Body of pancreas (tissue), 4 donors: ENCODE data around the gene COMMD9. TPM values are rescaled to one million over a fixed set of nuclear protein-coding genes. Genes with fewer than 3 reads are reported as not detected.

Experiments used
- ATAC-seq: fragments of 150-250 bp; one replicate; pipeline ENCODE4 v1.9.1; 2016
- DNase-seq, 4 donors: peaks; one replicate each; pipeline ENCODE4 v3.0.0-alpha.2; 2019
- H3K27ac ChIP-seq, 4 donors: fragments of 200-600 bp; sonication (generic); 1 replicate in 3 of 4; 2 replicates in 1 of 4; pipeline versions ENCODE4 v1.5.1 to v1.6.1; 2016 to 2019; ENCODE audit warnings: mild to moderate bottlenecking in 1 of 4, mixed read lengths in 1 of 4, moderate library complexity in 1 of 4
- H3K27me3 ChIP-seq, 2 donors: fragments of 200-600 bp; sonication (generic); one replicate each; pipeline ENCODE4 v1.6.0; 2016; ENCODE audit warnings: mild to moderate bottlenecking in 1 of 2
- H3K36me3 ChIP-seq, 2 donors: fragments of 200-600 bp; sonication (generic); replicated peaks in 1 of 2; 2 replicates each; pipeline ENCODE4 v1.5.1; 2016; ENCODE audit warnings: low read depth in 2 of 2; ENCODE audit not compliant: insufficient read depth in 1 of 2
- H3K4me1 ChIP-seq: fragments of 200-600 bp; sonication (generic); one replicate; pipeline ENCODE4 v1.6.0; 2016
- H3K4me3 ChIP-seq, 2 donors: fragments of 200-600 bp; sonication (generic); 1 replicate in 1 of 2; 2 replicates in 1 of 2; pipeline ENCODE4 v1.5.1; 2016 to 2019
- H3K9me3 ChIP-seq, 3 donors: fragments of 200-600 bp; sonication (generic); 1 replicate in 2 of 3; 2 replicates in 1 of 3; pipeline ENCODE4 v1.5.1; 2016
- CTCF ChIP-seq, 7 experiments: fragments of 450-650 bp in 4 of 7; fragments of 200-600 bp in 3 of 7; sonication (generic) in 3 of 7; IDR thresholded peaks; one replicate each; pipeline ENCODE4 v1.5.1; 2016 to 2019; ENCODE audit warnings: antibody characterized with exemption in 7 of 7
- POLR2A ChIP-seq, 3 donors: fragments of 450-650 bp; IDR thresholded peaks; one replicate each; pipeline ENCODE4 v1.6.1; 2016; ENCODE audit warnings: antibody characterized with exemption in 3 of 3, mild to moderate bottlenecking in 2 of 3
- WGBS, 2 donors: methylation state at CpG; one replicate each; pipeline ENCODE4 v1.1.5; 2017; 5-methylcytosine and 5-hydroxymethylcytosine counted together
- intact Hi-C: fragments of 100-400 bp; cut with DNase I; formaldehyde crosslinking; loops from one replicate; pipeline ENCODE4 v1.15.1; 2023
- total RNA-seq, 2 donors: library from RNA; depleted of rRNA; stranded (reverse); fragments of >200 nt; gene quantifications; one replicate each; pipeline ENCODE4 v1.1.0, GENCODE V29; 2016

The COMMD9 gene
- total RNA-seq, 2 donors from 2014 or later = 26.4 to 28.5 TPM

GRCh38 chr11:36235750-36236149 lies 53.5 kb downstream of the COMMD9 start:
- Histone ChIP-seq H3K36me3 (no peaks in the 10 kb centered on the region), H3K4me3 (no peak overlapping the region), H3K27me3 (no peaks in the 10 kb centered on the region), H3K4me1 (no peaks in the 10 kb centered on the region), H3K27ac (no peak overlapping the region), H3K9me3 (no peaks in the 10 kb centered on the region)
- DNase-seq (no peak), ATAC-seq (no peak)
- TF ChIP-seq CTCF (IDR thresholded peaks at IDR 0.05) = no peak
- no peak for TF ChIP-seq POLR2A (IDR thresholded peaks at IDR 0.05)
- intact Hi-C loops = no loop called here
- WGBS, 2 donors = 62 to 64% methylated on average over 3 of the region's 3 CpGs

GRCh38 chr11:36234825-36235224 lies 54.4 kb downstream of the COMMD9 start:
- Histone ChIP-seq H3K9me3 (no peaks in the 10 kb centered on the region), H3K27ac (no peak overlapping the region), H3K36me3 (no peaks in the 10 kb centered on the region), H3K27me3 (no peaks in the 10 kb centered on the region), H3K4me3 (no peak overlapping the region), H3K4me1 (no peaks in the 10 kb centered on the region)
- ATAC-seq = no peak
- 100% methylated on average over 2 of the region's 2 CpGs for WGBS, 2 donors
- intact Hi-C loops = no loop called here
- TF ChIP-seq CTCF (IDR thresholded peaks at IDR 0.05) = no peak
- no peak for TF ChIP-seq POLR2A (IDR thresholded peaks at IDR 0.05)
- no peak for DNase-seq

- no peaks in the 10 kb centered on the region for H3K27me3 ChIP-seq
- H3K27ac ChIP-seq = no peak overlapping the region
- no peak for DNase-seq
- ATAC-seq = no peak
- TF ChIP-seq CTCF (IDR thresholded peaks at IDR 0.05) (no peak), POLR2A (IDR thresholded peaks at IDR 0.05) (no peak)
- WGBS, 2 donors = 42 to 64% methylated on average over 3 of the region's 3 CpGs
- no peaks in the 10 kb centered on the region for H3K36me3 ChIP-seq
- intact Hi-C loops = no loop called here
- H3K9me3 ChIP-seq = no peaks in the 10 kb centered on the region
- H3K4me3 ChIP-seq = no peak overlapping the region
- no peaks in the 10 kb centered on the region for H3K4me1 ChIP-seq
Measured at GRCh38 chr11:36233204-36233603, 56.0 kb downstream of the COMMD9 start.

- no peaks in the 10 kb centered on the region for H3K9me3 ChIP-seq
- 68 to 69% methylated on average over 11 of the region's 11 CpGs for WGBS, 2 donors
- DNase-seq = no peak
- intact Hi-C loops = no loop called here
- H3K4me3 ChIP-seq = no peak overlapping the region
- no peaks in the 10 kb centered on the region for H3K27me3 ChIP-seq
- no peak for TF ChIP-seq CTCF (IDR thresholded peaks at IDR 0.05)
- no peak for TF ChIP-seq POLR2A (IDR thresholded peaks at IDR 0.05)
- no peak for ATAC-seq
- no peaks in the 10 kb centered on the region for H3K36me3 ChIP-seq
- no peaks in the 10 kb centered on the region for H3K4me1 ChIP-seq
- H3K27ac ChIP-seq = no peak overlapping the region
Measured at GRCh38 chr11:36230779-36231699, 58.2 kb downstream of the COMMD9 start.
